BJ (cell line): ENCODE results near the gene SPHKAP. TPM values are rescaled to one million over a fixed set of nuclear protein-coding genes. Genes with fewer than 3 reads are reported as not detected.
A peak's percentile ranks its signal among the peaks of the same experiment; 100 is the strongest.

Experiments
- CTCF ChIA-PET: fragments of 350-600 bp; formaldehyde crosslinking; extraction: SDS; loops from one replicate; lab custom pipeline; 2021; ENCODE audit warnings: antibody characterized with exemption, inconsistent platforms; lab: Yijun Ruan, JAX
- POLR2A ChIA-PET: fragments of 300-600 bp; sonication (Branson Sonifier 250); formaldehyde crosslinking; extraction: SDS; loops from one replicate; lab custom pipeline; 2021; ENCODE audit warnings: antibody characterized with exemption; lab: Charles Lee
- DNase-seq: peaks from one replicate; pipeline ENCODE4 v3.0.0-alpha.2; 2011; ENCODE audit warnings: low read depth
- H3K27me3 ChIP-seq: 2 replicates; pipeline ENCODE4 v1.6.0; 2011; ENCODE audit warnings: low read length; ENCODE audit not compliant: control insufficient read depth, insufficient read depth
- H3K36me3 ChIP-seq: 2 replicates; pipeline ENCODE4 v1.5.1; 2011; ENCODE audit warnings: low read length; ENCODE audit not compliant: control insufficient read depth, insufficient read depth
- H3K4me3 ChIP-seq: 2 replicates; pipeline ENCODE4 v1.5.1; 2011; ENCODE audit warnings: low read depth, mild to moderate bottlenecking, control low read depth, low read length
- CTCF ChIP-seq: IDR thresholded peaks from 2 replicates; pipeline ENCODE4 v1.5.1; 2011; ENCODE audit warnings: low read depth, mild to moderate bottlenecking, control low read depth, inconsistent platforms, low read length, moderate library complexity; ENCODE audit not compliant: insufficient read depth
- polyA plus RNA-seq: library from polyadenylated mRNA; depleted of rRNA; stranded (reverse); fragments of >200 nt; gene quantifications from 2 replicates; pipeline ENCODE4 v1.2.3, GENCODE V29; 2011

The SPHKAP gene
- polyA plus RNA-seq, 1 experiment = 0.50 TPM

- Histone ChIP-seq H3K27me3 (no peaks in the 10 kb centered on the region), H3K36me3 (no peaks in the 10 kb centered on the region), H3K4me3 (no peak overlapping the region)
- DNase-seq = no peak
- CTCF ChIA-PET = no interaction called here
- POLR2A ChIA-PET = no interaction called here
- no peak for TF ChIP-seq CTCF
Measured at GRCh38 chr2:228102949-228103348, 78.5 kb downstream of the SPHKAP start.

- H3K36me3 ChIP-seq = no peaks in the 10 kb centered on the region
- H3K27me3 ChIP-seq = no peaks in the 10 kb centered on the region
- DNase-seq = peak; percentile 35
- ChIA-PET POLR2A (no interaction called here), CTCF (no interaction called here)
- TF ChIP-seq CTCF = no peak
- no peak overlapping the region for H3K4me3 ChIP-seq
Measured at GRCh38 chr2:228094377-228094921, 87.0 kb downstream of the SPHKAP start.

GRCh38 chr2:228092056-228092455, 89.4 kb downstream of the SPHKAP start:
- Histone ChIP-seq H3K27me3 (no peaks in the 10 kb centered on the region), H3K36me3 (no peaks in the 10 kb centered on the region), H3K4me3 (no peak overlapping the region)
- POLR2A ChIA-PET = no interaction called here
- CTCF ChIA-PET = no interaction called here
- TF ChIP-seq CTCF = no peak
- no peak for DNase-seq

DNA sequence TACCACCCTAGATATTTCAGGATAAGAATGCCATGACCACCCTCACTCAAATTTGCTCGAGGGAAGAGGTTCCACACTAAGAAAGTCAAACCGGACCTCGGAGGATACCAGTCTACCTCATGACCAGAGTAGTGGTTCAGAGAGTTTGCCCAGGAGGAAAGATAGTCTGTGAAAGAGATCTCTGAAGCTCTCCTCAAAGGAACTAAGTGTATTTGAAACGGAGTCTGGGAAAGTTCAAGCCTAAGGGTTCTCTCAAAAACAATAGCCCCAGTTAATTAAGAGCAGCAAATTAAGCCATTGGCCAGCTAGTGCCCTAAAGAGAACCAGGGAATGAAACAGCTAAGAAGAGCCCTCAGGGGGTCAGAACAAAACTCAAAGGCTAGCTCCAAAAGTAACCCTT, 94.9 kb downstream of the SPHKAP start:
- TF ChIP-seq CTCF = no peak
- Histone ChIP-seq H3K4me3 (no peak overlapping the region), H3K36me3 (no peaks in the 10 kb centered on the region), H3K27me3 (no peaks in the 10 kb centered on the region)
- ChIA-PET CTCF (interaction anchor here (0.6 to 1.0 kb wide), 2 partner anchors 21 to 1494 kb away, joined by 3 read pairs; no protein-coding TSS in a partner anchor), POLR2A (no interaction called here)
- DNase-seq = no peak

DNA sequence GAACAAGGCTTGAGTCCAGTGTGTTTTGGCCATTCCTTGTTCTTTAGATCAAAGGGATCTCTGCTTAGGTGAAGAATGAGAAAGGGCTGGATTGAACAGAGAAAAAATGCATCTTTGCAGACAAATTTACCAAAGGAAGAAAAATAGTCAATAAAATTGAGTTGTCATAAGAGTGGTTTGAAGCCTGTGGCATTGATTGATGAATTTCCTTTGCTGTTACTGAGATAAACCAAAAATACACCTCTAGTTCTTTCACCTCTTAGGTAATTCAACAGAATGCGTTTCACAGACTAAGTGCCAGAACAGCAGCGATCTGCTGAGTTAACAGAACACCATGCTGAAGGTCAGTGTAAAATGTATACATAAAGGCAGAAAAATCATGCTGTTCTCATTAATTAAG, 96.8 kb downstream of the SPHKAP start:
- DNase-seq = no peak
- no peak for TF ChIP-seq CTCF
- ChIA-PET CTCF (no interaction called here), POLR2A (no interaction called here)
- Histone ChIP-seq H3K27me3 (no peaks in the 10 kb centered on the region), H3K36me3 (no peaks in the 10 kb centered on the region), H3K4me3 (no peak overlapping the region)
